Neutrophil (primary cell): ENCODE data around the gene ZNF296.

ENCODE experiments used
- H3K27ac ChIP-seq: fragments of 200-600 bp; sonication (generic); 2 replicates; pipeline ENCODE4 v1.5.1; 2016; ENCODE audit warnings: mild to moderate bottlenecking, moderate library complexity
- H3K27me3 ChIP-seq: fragments of 200-600 bp; sonication (generic); 2 replicates; pipeline ENCODE4 v1.6.0; 2016; ENCODE audit warnings: mild to moderate bottlenecking
- H3K36me3 ChIP-seq: fragments of 200-600 bp; sonication (generic); 2 replicates; pipeline ENCODE4 v1.5.1; 2017
- H3K4me1 ChIP-seq, 2 experiments: fragments of 200-600 bp in 1 of 2; sonication (generic) in 1 of 2; 1 replicate in 1 of 2; 2 replicates in 1 of 2; pipeline versions ENCODE4 v1.5.1 to v1.6.1; 2013 to 2016; ENCODE audit warnings: low read depth in 1 of 2, low read length in 1 of 2, mild to moderate bottlenecking in 1 of 2, moderate library complexity in 1 of 2; ENCODE audit not compliant: control insufficient read depth in 1 of 2, insufficient read depth in 1 of 2
- H3K4me3 ChIP-seq, 2 experiments: fragments of 200-600 bp in 1 of 2; sonication (generic) in 1 of 2; 1 replicate in 1 of 2; 2 replicates in 1 of 2; pipeline ENCODE4 v1.5.1; 2013 to 2016; ENCODE audit warnings: low read depth in 1 of 2, low read length in 1 of 2, mild to moderate bottlenecking in 1 of 2, moderate library complexity in 1 of 2
- H3K9me3 ChIP-seq: fragments of 200-600 bp; sonication (generic); 2 replicates; pipeline ENCODE4 v1.5.1; 2016
- CTCF ChIP-seq: fragments of 200-600 bp; sonication (generic); IDR thresholded peaks from 2 replicates; pipeline ENCODE4 v1.5.1; 2016; ENCODE audit warnings: antibody characterized with exemption

The ZNF296 gene

GRCh38 chr19:45097776-45098520 is 21.7 kb upstream of the ZNF296 start:
- H3K4me3 ChIP-seq = no peak overlapping the region
- no peak overlapping the region for H3K27ac ChIP-seq
- peaks cover 8% of the 10 kb centered on the region for H3K36me3 ChIP-seq

GRCh38 chr19:45097450-45097775 is 21.1 kb upstream of the ZNF296 start:
- Histone ChIP-seq H3K27me3 (no peaks in the 10 kb centered on the region), H3K36me3 (peaks cover 8% of the 10 kb centered on the region), H3K27ac (no peak overlapping the region), H3K9me3 (no peaks in the 10 kb centered on the region), H3K4me1 (peaks cover 15 to 19% of the 10 kb centered on the region in 2 experiments), H3K4me3 (no peak overlapping the region)
- no peak for TF ChIP-seq CTCF

More at GRCh38 chr19:45097776-45098520, 21.7 kb upstream of the ZNF296 start:
- H3K9me3 ChIP-seq = no peaks in the 10 kb centered on the region
- no peak for TF ChIP-seq CTCF
- no peaks in the 10 kb centered on the region for H3K27me3 ChIP-seq
- H3K4me1 ChIP-seq = peaks cover 18 to 22% of the 10 kb centered on the region in 2 experiments

- no peak for TF ChIP-seq CTCF
- no peaks in the 10 kb centered on the region for H3K27me3 ChIP-seq
These were observed 20.4 kb upstream of the ZNF296 start for GRCh38 chr19:45096700-45097099.

GRCh38 chr19:45095496-45096413 is 19.5 kb upstream of the ZNF296 start:
- Histone ChIP-seq H3K27me3 (no peaks in the 10 kb centered on the region), H3K4me3 (no peak overlapping the region), H3K36me3 (peaks cover 10% of the 10 kb centered on the region), H3K4me1 (peaks cover 27 to 32% of the 10 kb centered on the region in 2 experiments), H3K9me3 (no peaks in the 10 kb centered on the region), H3K27ac (no peak overlapping the region)
- no peak for TF ChIP-seq CTCF

More at GRCh38 chr19:45096700-45097099, 20.4 kb upstream of the ZNF296 start:
- Histone ChIP-seq H3K4me1 (peaks cover 21 to 26% of the 10 kb centered on the region in 2 experiments), H3K9me3 (no peaks in the 10 kb centered on the region), H3K4me3 (no peak overlapping the region), H3K27ac (no peak overlapping the region), H3K36me3 (peaks cover 8% of the 10 kb centered on the region)

GRCh38 chr19:45094707-45095106 is 18.4 kb upstream of the ZNF296 start:
- TF ChIP-seq CTCF = no peak
- no peaks in the 10 kb centered on the region for H3K27me3 ChIP-seq
- no peaks in the 10 kb centered on the region for H3K9me3 ChIP-seq
- no peak overlapping the region for H3K4me3 ChIP-seq
- no peak overlapping the region for H3K27ac ChIP-seq
- peaks cover 13% of the 10 kb centered on the region for H3K36me3 ChIP-seq
- peaks cover 27 to 32% of the 10 kb centered on the region in 2 experiments for H3K4me1 ChIP-seq
